Measurements from ENCODE around the gene NR2E3. TPM values are rescaled to one million over a fixed set of nuclear protein-coding genes. Genes with fewer than 3 reads are reported as not detected.

Gene NR2E3
- total RNA-seq, 1 experiment from 2014 or later, result 0.31 TPM

GRCh38 chr15:71779073-71779797, 31.1 kb upstream of the NR2E3 start:
- Mint-ChIP-seq H3K4me1 (peaks cover 9% of the 10 kb centered on the region in 2 experiments), H3K27ac (no peak overlapping the region), H3K9me3 (no peaks in the 10 kb centered on the region), H3K27me3 (ENCODE audit: low read depth) (no peaks in the 10 kb centered on the region; the same call in 1 of the 2 replicates), H3K36me3 (ENCODE audit: insufficient read depth in 1 of 3, low read depth in 3 of 3) (no peaks in the 10 kb centered on the region), H3K4me3 (no peak overlapping the region)
- Histone ChIP-seq H2BK120ac (ENCODE audit: low read depth, low read length, poor library complexity, severe bottlenecking) (no peak overlapping the region), H4K20me1 (ENCODE audit: control insufficient read depth, insufficient read depth, insufficient read length) (no peaks in the 10 kb centered on the region), H3K79me1 (ENCODE audit: insufficient read depth, low read depth, low read length, poor library complexity, severe bottlenecking) (no peaks in the 10 kb centered on the region), H3K27ac (ENCODE audit: insufficient read length, low read depth, low read length) (no peak overlapping the region), H3K56ac (ENCODE audit: insufficient read length, low read depth, low read length) (no peak overlapping the region), H3K27me3 (ENCODE audit: insufficient read depth, low read length) (no peaks in the 10 kb centered on the region), H3K18ac (ENCODE audit: insufficient read length, low read depth, low read length) (no peak overlapping the region), H3K9me3 (ENCODE audit: control insufficient read depth, low read depth, low read length) (no peaks in the 10 kb centered on the region), H3K23ac (ENCODE audit: insufficient read length, low read depth, low read length) (no peak overlapping the region), H4K91ac (ENCODE audit: insufficient read length, low read depth, low read length) (no peak overlapping the region), H3K14ac (ENCODE audit: insufficient read depth, low read length) (no peak overlapping the region), H2BK5ac (ENCODE audit: insufficient read length, low read length) (no peak overlapping the region), H2AK5ac (ENCODE audit: insufficient read length, low read length) (no peak overlapping the region), H4K8ac (replicated peaks; ENCODE audit: insufficient read length, low read depth, low read length) (no peak overlapping the region), H2BK12ac (ENCODE audit: insufficient read length, low read depth, low read length) (no peak overlapping the region), H3K4me1 (ENCODE audit: insufficient read depth, low read length) (no peaks in the 10 kb centered on the region; the same call in 1 of the 2 replicates), H2BK15ac (ENCODE audit: low read depth, low read length) (no peak overlapping the region), H3K79me2 (ENCODE audit: insufficient read depth, low read length) (no peaks in the 10 kb centered on the region), H2AFZ (ENCODE audit: low read length) (no peak overlapping the region), H3K9ac (ENCODE audit: extremely low read depth, insufficient read length, low read length) (no peak overlapping the region), H3T11ph (ENCODE audit: low read length) (no peak overlapping the region), H4K5ac (ENCODE audit: insufficient read length, low read depth, low read length) (no peak overlapping the region), H2BK20ac (ENCODE audit: low read depth, low read length, poor library complexity, severe bottlenecking) (no peak overlapping the region), H3K23me2 (ENCODE audit: insufficient read length, low read depth, low read length, poor library complexity, severe bottlenecking) (no peaks in the 10 kb centered on the region), H3K4me2 (ENCODE audit: insufficient read depth, insufficient read length, low read length) (no peak overlapping the region), H3K4ac (ENCODE audit: low read depth, low read length) (no peak overlapping the region)
- TF ChIP-seq, protein P1, sequence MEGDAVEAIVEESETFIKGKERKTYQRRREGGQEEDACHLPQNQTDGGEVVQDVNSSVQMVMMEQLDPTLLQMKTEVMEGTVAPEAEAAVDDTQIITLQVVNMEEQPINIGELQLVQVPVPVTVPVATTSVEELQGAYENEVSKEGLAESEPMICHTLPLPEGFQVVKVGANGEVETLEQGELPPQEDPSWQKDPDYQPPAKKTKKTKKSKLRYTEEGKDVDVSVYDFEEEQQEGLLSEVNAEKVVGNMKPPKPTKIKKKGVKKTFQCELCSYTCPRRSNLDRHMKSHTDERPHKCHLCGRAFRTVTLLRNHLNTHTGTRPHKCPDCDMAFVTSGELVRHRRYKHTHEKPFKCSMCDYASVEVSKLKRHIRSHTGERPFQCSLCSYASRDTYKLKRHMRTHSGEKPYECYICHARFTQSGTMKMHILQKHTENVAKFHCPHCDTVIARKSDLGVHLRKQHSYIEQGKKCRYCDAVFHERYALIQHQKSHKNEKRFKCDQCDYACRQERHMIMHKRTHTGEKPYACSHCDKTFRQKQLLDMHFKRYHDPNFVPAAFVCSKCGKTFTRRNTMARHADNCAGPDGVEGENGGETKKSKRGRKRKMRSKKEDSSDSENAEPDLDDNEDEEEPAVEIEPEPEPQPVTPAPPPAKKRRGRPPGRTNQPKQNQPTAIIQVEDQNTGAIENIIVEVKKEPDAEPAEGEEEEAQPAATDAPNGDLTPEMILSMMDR (conservative IDR thresholded peaks at IDR 0.05), result no peak
- WGBS (ENCODE audit: extremely low coverage, insufficient read length, low lambda C conversion rate), result no CpG with 5 or more reads among the region's 6 CpGs
- no peak for DNase-seq
